PFSK-1 (cell line): ENCODE data around the gene PPFIBP1.

Source experiments
- POLR2AphosphoS5 ChIP-seq: IDR thresholded peaks from 2 replicates; pipeline ENCODE4 v1.6.1; 2012; ENCODE audit warnings: low read depth, mild to moderate bottlenecking, control low read depth, low read length, moderate library complexity
- SIN3A ChIP-seq: IDR thresholded peaks from 2 replicates; pipeline ENCODE4 v1.6.1; 2012; ENCODE audit warnings: mild to moderate bottlenecking, low read length, moderate library complexity, borderline replicate concordance; ENCODE audit not compliant: insufficient read depth
- TF ChIP-seq, protein P1 (sequence below), 2 experiments: IDR thresholded peaks; 2 replicates each; pipeline versions ENCODE4 v1.6.1 to v1.8.0; 2011 to 2012; ENCODE audit warnings: low read depth in 2 of 2, low read length in 2 of 2, control low read depth in 1 of 2, inconsistent platforms in 1 of 2, mild to moderate bottlenecking in 1 of 2, moderate library complexity in 1 of 2; ENCODE audit not compliant: insufficient read depth in 1 of 2

DNA sequence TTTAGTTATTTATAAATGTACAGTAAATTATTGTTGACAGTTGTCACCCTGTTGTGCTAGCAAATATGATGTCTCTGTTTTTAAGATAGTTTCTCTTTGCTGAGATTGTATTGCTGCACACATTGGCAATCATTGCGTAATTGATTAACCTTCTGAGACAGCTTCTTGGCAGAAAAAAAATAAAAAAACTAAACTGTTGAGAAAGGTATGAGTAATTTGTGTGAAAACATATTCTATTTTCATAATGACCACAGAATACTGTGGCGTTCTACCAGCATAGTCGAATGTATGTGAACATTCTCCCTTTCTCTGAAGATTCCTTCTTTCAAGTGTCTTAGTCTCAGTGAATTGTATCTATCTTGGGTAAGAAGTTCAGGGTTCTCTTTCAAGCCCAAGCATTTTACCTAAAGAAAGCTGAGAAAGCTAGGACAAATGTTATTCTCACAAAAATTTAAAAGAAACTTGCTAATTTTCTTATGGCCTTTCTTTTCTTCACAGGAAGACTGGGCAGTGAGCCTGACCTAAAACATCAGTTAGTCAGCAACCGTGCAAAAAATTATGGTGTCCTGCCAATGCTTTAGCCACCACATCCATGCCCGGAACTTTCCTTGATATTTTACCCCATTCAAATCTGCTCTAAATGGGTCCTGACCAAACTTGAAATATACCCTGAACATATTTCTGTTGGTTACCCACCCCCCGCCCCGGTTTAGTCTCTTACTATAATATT, 103.3 kb downstream of the PPFIBP1 start:
- TF ChIP-seq SIN3A (no peak), POLR2AphosphoS5 (no peak)
- TF ChIP-seq, protein P1, sequence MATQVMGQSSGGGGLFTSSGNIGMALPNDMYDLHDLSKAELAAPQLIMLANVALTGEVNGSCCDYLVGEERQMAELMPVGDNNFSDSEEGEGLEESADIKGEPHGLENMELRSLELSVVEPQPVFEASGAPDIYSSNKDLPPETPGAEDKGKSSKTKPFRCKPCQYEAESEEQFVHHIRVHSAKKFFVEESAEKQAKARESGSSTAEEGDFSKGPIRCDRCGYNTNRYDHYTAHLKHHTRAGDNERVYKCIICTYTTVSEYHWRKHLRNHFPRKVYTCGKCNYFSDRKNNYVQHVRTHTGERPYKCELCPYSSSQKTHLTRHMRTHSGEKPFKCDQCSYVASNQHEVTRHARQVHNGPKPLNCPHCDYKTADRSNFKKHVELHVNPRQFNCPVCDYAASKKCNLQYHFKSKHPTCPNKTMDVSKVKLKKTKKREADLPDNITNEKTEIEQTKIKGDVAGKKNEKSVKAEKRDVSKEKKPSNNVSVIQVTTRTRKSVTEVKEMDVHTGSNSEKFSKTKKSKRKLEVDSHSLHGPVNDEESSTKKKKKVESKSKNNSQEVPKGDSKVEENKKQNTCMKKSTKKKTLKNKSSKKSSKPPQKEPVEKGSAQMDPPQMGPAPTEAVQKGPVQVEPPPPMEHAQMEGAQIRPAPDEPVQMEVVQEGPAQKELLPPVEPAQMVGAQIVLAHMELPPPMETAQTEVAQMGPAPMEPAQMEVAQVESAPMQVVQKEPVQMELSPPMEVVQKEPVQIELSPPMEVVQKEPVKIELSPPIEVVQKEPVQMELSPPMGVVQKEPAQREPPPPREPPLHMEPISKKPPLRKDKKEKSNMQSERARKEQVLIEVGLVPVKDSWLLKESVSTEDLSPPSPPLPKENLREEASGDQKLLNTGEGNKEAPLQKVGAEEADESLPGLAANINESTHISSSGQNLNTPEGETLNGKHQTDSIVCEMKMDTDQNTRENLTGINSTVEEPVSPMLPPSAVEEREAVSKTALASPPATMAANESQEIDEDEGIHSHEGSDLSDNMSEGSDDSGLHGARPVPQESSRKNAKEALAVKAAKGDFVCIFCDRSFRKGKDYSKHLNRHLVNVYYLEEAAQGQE (IDR thresholded peaks at IDR 0.05; ENCODE audit: insufficient read depth in 1 of 2, low read depth in 2 of 2, low read length in 2 of 2): no peak
